Suprapubic skin (tissue), 4 donors: Measurements from ENCODE around the gene USF1. TPM values are rescaled to one million over a fixed set of nuclear protein-coding genes. Genes with fewer than 3 reads are reported as not detected.
"Not testable (repeated sequence)": the region's sequence is repeated elsewhere in the genome, so short reads cannot be mapped to it uniquely, and the experiment has no call there.

Experiments
- DNase-seq, 2 donors: peaks; one replicate each; pipeline ENCODE4 v3.0.0-alpha.2; 2019; ENCODE audit warnings: low spot score in 2 of 2
- H3K27ac ChIP-seq: fragments of 200-600 bp; sonication (generic); one replicate; pipeline ENCODE4 v1.5.1; 2019
- H3K27me3 ChIP-seq: fragments of 200-600 bp; sonication (generic); one replicate; pipeline ENCODE4 v1.5.1; 2019
- H3K36me3 ChIP-seq: fragments of 200-600 bp; sonication (generic); one replicate; pipeline ENCODE4 v1.5.1; 2019
- H3K4me1 ChIP-seq: fragments of 200-600 bp; sonication (generic); one replicate; pipeline ENCODE4 v1.5.1; 2019
- H3K4me3 ChIP-seq: fragments of 200-600 bp; sonication (generic); one replicate; pipeline ENCODE4 v1.5.1; 2019; ENCODE audit warnings: mild to moderate bottlenecking
- H3K9me3 ChIP-seq: fragments of 200-600 bp; sonication (generic); one replicate; pipeline ENCODE4 v1.5.1; 2019
- EP300 ChIP-seq: sonication (generic); formaldehyde crosslinking; IDR thresholded peaks from one replicate; pipeline ENCODE4 v1.6.1; 2017; ENCODE audit warnings: antibody characterized with exemption
- POLR2A ChIP-seq, 2 donors: fragments of 450-650 bp; IDR thresholded peaks; one replicate each; pipeline ENCODE4 v1.6.1; 2017; ENCODE audit warnings: antibody characterized with exemption in 2 of 2, mild to moderate bottlenecking in 2 of 2, moderate library complexity in 2 of 2
- POLR2AphosphoS5 ChIP-seq, 3 donors: sonication (generic); formaldehyde crosslinking; IDR thresholded peaks; one replicate each; pipeline ENCODE4 v1.6.1; 2017; ENCODE audit warnings: antibody characterized with exemption in 3 of 3
- WGBS: methylation state at CpG from one replicate; pipeline ENCODE4 v1.1.5; 2018; 5-methylcytosine and 5-hydroxymethylcytosine counted together
- total RNA-seq, 4 donors: library from RNA; depleted of rRNA; stranded (reverse); fragments of >200 nt; gene quantifications; one replicate each; pipeline ENCODE4 v1.1.0, GENCODE V29; 2016
- TF ChIP-seq, protein P1 (sequence below), 2 donors: fragments of 200-600 bp in 1 of 2; fragments of 450-650 bp in 1 of 2; sonication (generic) in 1 of 2; IDR thresholded peaks; one replicate each; pipeline ENCODE4 v1.5.1; 2016 to 2019; ENCODE audit warnings: antibody characterized with exemption in 2 of 2, mild to moderate bottlenecking in 1 of 2, moderate library complexity in 1 of 2

Gene USF1
- total RNA-seq, 4 donors from 2014 or later = 33.9 to 88.7 (median 43.7) TPM

DNA sequence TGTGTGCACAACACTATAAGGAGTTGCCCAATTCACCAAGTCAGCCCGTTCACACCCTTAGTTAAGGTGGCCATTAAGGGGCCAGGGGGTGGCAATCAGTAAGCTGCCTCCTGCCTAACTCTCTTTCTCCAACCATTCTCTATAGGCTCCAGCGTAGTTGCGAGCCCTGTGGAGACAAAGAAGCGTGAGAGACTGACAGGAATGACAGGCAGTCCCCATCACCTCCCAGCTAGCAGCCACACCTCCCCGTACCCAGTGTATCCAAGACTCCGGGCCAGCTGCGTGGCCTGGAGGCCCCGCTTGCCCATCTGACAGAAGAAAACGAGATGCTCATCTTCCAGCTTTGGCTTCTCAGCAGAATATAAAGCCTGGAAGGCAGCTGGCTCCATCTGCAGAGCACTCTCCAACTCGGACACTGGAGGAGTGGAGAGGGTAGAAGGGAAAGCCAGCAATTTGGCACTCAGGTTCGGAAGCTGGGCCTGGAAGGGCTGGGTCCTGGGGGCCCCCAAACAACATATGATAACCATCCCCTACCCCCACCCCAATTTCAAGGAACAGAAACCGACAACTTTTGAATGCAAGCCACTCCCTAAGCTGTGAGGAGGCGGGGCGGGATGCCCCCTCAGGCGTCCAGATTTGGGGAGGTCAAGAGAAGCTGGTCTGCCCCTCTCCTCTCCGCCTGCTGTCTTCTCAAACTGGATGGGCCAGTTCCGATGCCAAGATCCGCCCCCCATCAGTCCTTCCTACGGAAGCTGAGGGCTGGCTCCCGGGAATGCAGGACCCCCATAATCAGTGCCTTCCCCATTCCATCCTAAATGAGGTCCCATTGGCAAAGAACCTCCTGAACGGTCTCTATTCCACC is 7.9 kb downstream of the USF1 start:
- WGBS = 40% methylated on average over 20 of the region's 21 CpGs
- Histone ChIP-seq H3K27ac (peak overlapping the region; percentile 75), H3K9me3 (no peaks in the 10 kb centered on the region), H3K4me3 (peak overlapping the region; percentile 60), H3K4me1 (peaks cover 15% of the 10 kb centered on the region), H3K27me3 (no peaks in the 10 kb centered on the region), H3K36me3 (peaks cover 37% of the 10 kb centered on the region)
- DNase-seq = no peak
- TF ChIP-seq EP300 = no peak
- TF ChIP-seq POLR2AphosphoS5 (IDR thresholded peaks at IDR 0.05) = no peak
- no peak for TF ChIP-seq POLR2A (IDR thresholded peaks at IDR 0.05)
- TF ChIP-seq, protein P1, sequence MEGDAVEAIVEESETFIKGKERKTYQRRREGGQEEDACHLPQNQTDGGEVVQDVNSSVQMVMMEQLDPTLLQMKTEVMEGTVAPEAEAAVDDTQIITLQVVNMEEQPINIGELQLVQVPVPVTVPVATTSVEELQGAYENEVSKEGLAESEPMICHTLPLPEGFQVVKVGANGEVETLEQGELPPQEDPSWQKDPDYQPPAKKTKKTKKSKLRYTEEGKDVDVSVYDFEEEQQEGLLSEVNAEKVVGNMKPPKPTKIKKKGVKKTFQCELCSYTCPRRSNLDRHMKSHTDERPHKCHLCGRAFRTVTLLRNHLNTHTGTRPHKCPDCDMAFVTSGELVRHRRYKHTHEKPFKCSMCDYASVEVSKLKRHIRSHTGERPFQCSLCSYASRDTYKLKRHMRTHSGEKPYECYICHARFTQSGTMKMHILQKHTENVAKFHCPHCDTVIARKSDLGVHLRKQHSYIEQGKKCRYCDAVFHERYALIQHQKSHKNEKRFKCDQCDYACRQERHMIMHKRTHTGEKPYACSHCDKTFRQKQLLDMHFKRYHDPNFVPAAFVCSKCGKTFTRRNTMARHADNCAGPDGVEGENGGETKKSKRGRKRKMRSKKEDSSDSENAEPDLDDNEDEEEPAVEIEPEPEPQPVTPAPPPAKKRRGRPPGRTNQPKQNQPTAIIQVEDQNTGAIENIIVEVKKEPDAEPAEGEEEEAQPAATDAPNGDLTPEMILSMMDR (IDR thresholded peaks at IDR 0.05) = no peak

DNA sequence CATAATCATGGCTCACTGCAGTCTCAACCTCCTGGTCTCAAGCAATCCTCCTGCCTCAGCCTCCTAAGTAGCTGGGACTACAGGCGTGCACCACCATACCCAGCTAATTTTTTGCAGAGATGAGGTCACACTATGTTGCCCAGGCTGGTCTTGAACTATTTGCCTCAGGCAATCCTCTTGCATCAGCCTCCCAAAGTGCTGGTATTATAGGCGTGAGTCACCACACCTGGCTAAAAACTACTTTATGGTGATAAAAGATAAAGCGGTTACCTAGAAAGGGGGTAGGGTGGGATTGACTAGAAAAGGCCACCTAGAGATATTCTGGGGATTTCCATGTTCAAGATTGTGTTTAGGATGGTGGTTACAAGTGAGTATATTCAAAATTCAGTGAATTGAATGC is 12.0 kb downstream of the USF1 start:
- no peaks in the 10 kb centered on the region for H3K36me3 ChIP-seq
- TF ChIP-seq POLR2A (IDR thresholded peaks at IDR 0.05) (no peak), POLR2AphosphoS5 (IDR thresholded peaks at IDR 0.05) (no peak)
- H3K27me3 ChIP-seq = no peaks in the 10 kb centered on the region
- no peak overlapping the region for H3K4me3 ChIP-seq
- no peaks in the 10 kb centered on the region for H3K9me3 ChIP-seq
- 90% methylated on average over 3 of the region's 3 CpGs for WGBS
- no peak overlapping the region for H3K27ac ChIP-seq
- peaks cover 17% of the 10 kb centered on the region for H3K4me1 ChIP-seq
- peak in 1 of 2 donors; percentile 6 for DNase-seq

DNA sequence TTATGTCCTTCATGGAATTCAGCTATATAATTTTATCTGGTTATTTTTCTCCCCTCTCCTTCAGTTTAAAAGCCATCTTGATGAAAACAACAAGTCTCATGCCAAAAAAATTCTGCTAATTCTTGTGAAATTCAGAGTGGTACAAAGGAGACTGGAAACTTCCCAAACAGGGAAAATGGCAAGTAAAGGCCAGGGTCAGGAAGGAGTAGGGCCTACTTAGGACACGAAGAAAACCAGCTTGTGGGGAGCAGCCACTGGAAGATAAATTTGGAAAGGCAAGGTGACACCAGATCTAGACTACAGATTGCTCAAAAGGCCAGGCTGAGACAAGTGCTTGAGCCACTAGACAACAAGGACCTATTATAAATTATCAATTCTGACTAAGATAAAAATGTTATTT is 13.4 kb downstream of the USF1 start:
- WGBS = 61% methylated on average over 1 of the region's 1 CpG
- no peak for DNase-seq
- H3K4me1 ChIP-seq = peaks cover 7% of the 10 kb centered on the region
- H3K9me3 ChIP-seq = no peaks in the 10 kb centered on the region
- no peaks in the 10 kb centered on the region for H3K36me3 ChIP-seq
- TF ChIP-seq POLR2A (IDR thresholded peaks at IDR 0.05) (no peak), POLR2AphosphoS5 (IDR thresholded peaks at IDR 0.05) (no peak), EP300 (no peak)
- TF ChIP-seq, protein P1 (IDR thresholded peaks at IDR 0.05) = no peak
- no peak overlapping the region for H3K4me3 ChIP-seq
- H3K27me3 ChIP-seq = no peaks in the 10 kb centered on the region
- H3K27ac ChIP-seq = peak overlapping the region; percentile 12

DNA sequence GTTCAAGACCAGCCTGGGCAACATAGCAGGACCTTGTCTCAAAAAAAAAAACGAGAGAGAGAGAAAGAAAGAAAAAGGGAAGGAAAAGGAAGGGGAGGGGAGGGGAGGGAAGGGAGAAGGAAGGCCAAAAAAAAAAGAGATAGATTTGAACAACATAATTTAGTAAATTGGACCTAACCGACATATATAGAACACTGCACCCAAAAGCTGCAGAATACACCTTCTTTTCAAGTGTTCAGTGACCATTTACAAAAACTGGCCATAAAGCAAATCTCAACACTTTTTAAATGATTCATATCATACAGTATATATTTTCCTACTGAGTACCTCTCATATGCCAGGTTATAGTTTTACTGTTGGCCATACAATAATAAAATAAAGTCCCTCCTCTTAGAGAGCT is 13.9 kb downstream of the USF1 start:
- H3K27ac ChIP-seq = no peak overlapping the region
- DNase-seq = no peak
- H3K4me3 ChIP-seq = no peak overlapping the region
- peaks cover 7% of the 10 kb centered on the region for H3K4me1 ChIP-seq
- H3K27me3 ChIP-seq = no peaks in the 10 kb centered on the region
- TF ChIP-seq EP300 (no peak), POLR2A (IDR thresholded peaks at IDR 0.05) (no peak), POLR2AphosphoS5 (IDR thresholded peaks at IDR 0.05) (no peak)
- TF ChIP-seq, protein P1 (IDR thresholded peaks at IDR 0.05) = no peak
- no peaks in the 10 kb centered on the region for H3K9me3 ChIP-seq
- no peaks in the 10 kb centered on the region for H3K36me3 ChIP-seq
- 73% methylated on average over 2 of the region's 2 CpGs for WGBS

DNA sequence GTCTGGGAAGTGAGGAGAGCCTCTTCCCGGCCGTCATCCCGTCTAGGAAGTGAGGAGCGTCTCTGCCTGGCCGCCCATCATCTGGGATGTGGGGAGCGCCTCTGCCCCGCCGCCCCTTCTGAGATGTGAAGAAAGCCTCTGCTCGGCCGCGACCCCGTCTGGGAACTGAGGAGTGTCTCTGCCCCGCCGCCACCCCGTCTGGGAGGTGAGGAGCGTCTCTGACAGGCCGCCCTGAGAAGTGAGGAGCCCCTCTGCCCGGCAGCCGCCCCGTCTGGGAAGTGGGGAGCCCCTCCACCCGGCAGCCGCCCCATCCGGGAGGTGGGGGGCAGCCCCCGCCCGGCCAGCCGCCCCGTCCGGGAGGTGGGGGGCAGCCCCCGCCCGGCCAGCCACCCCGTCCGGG is 16.3 kb downstream of the USF1 start:
- WGBS = 96% methylated on average over 15 of the region's 32 CpGs
- DNase-seq, H3K4me3 ChIP-seq, H3K36me3 ChIP-seq, H3K27ac ChIP-seq, H3K27me3 ChIP-seq, H3K9me3 ChIP-seq, H3K4me1 ChIP-seq: not testable (repeated sequence)

DNA sequence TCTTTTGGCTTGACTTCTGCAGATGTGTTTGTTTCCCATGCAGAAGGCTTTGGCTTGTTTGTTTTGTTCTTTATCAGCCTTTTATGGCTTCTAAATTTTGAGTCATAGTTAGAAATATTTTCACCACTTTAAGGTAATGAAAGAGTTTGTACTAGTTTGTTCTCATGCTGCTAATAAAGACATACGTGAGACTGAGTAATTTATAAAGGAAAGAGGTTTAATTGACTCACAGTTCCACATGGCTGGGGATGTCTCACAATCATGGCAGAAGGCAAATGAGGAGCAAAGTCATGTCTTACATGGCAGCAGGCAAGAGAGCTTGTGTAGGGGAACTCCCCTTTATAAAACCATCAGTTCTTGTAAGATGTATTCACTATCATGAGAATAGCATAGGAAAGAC is 18.8 kb downstream of the USF1 start:
- H3K9me3 ChIP-seq, H3K4me1 ChIP-seq, H3K27me3 ChIP-seq, H3K4me3 ChIP-seq, H3K36me3 ChIP-seq, H3K27ac ChIP-seq, DNase-seq: not testable (repeated sequence)
- 76% methylated on average over 1 of the region's 1 CpG for WGBS

DNA sequence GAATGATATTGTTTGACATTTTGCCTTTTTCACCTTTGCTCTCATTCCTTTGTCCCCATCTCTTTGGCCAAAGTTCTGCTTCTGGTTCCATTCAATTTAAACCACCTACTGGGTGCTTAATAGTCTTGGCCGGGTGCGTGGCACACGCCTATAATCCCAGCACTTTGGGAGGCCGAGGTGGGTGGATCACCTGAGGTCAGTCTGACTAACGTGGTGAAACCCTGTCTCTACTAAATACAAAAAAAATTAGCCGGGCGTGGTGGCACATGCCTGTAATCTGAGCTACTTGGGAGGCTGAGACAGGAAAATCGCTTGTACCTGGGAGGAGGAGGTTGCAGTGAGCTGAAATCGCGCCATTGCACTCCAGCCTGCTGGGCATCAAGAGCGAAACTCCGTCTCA is 23.3 kb downstream of the USF1 start:
- not testable (repeated sequence) for H3K36me3 ChIP-seq, H3K4me3 ChIP-seq, H3K27ac ChIP-seq, H3K27me3 ChIP-seq, DNase-seq, H3K9me3 ChIP-seq
- WGBS = 86% methylated on average over 12 of the region's 12 CpGs
- H3K4me1 ChIP-seq = peaks cover 36% of the 10 kb centered on the region
